CD4-positive, alpha-beta T cell treated with Interferon gamma for 1 hour (primary cell): ENCODE measurements around the gene ALAS1.
"Not testable (repeated sequence)": the region's sequence is repeated elsewhere in the genome, so short reads cannot be mapped to it uniquely, and the experiment has no call there.

ENCODE experiments used
- DNase-seq: peaks from one replicate; pipeline ENCODE4 v3.0.0-alpha.2; 2020

ALAS1 gene

GRCh38 chr3:52177701-52178042, 20.3 kb upstream of the ALAS1 start:
- DNase-seq: no peak

GRCh38 chr3:52178126-52178525, 19.8 kb upstream of the ALAS1 start:
- not testable (repeated sequence) for DNase-seq

- DNase-seq: no peak
These were observed 19.4 kb upstream of the ALAS1 start for GRCh38 chr3:52178537-52178936.

DNA sequence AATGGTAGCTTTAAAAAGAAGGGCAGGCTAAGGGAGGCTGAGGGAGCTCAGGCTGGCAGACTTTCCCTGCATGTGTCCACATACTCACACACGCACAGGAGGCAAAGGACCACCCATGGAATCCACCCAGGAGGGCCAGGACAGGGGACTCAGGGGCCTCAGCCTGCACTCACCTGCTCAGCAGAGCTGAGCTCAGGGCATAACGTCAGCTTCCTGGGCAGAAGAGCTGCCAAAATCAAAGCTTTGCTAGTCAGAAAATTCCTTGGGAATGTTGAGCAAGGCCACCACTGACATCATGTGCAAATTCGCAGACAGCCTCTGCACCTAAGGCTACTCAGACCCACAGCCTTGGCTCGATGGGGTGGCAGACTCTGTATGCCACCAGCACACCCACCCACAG, 16.4 kb upstream of the ALAS1 start:
- DNase-seq: no peak

DNA sequence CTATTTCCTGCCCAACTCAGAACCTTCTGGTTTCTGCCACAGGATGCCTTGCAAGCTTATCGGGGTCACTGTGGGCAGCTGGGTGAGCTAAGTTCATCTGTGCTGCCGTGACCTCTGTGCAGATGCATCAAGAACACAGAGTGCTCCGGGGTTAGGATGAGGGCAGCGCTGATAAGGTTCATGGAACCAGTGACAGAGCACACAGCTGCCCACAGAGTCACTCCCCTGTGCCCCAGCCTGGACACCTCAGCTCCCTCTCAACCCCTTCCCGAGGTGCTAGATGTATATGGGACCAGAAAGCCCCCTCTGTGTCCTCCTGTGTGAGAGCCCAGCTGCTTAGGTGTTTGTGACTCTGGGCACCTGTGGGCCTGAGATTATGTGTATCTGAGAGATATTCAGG, 15.8 kb upstream of the ALAS1 start:
- peak; percentile 20 for DNase-seq

DNA sequence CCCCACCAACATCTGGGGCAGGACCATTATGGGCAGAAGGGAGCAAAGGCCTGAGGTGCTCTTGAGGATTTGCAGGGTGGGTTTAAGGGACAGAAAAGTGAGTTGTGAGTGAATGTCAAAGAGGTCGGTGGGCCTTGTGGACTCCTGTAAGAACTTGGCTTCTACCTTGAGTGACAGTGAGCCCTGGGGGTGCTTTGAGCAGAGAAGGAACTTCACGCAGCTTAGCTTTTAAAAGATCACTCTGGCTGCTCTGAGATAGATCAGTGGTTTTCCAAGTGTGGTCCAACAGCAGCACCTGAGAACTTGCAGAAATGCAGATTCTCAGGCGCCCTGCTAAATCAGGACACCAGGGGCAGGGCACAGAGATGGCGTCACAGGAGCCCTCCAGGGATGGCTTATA, 15.3 kb upstream of the ALAS1 start:
- no peak for DNase-seq

DNA sequence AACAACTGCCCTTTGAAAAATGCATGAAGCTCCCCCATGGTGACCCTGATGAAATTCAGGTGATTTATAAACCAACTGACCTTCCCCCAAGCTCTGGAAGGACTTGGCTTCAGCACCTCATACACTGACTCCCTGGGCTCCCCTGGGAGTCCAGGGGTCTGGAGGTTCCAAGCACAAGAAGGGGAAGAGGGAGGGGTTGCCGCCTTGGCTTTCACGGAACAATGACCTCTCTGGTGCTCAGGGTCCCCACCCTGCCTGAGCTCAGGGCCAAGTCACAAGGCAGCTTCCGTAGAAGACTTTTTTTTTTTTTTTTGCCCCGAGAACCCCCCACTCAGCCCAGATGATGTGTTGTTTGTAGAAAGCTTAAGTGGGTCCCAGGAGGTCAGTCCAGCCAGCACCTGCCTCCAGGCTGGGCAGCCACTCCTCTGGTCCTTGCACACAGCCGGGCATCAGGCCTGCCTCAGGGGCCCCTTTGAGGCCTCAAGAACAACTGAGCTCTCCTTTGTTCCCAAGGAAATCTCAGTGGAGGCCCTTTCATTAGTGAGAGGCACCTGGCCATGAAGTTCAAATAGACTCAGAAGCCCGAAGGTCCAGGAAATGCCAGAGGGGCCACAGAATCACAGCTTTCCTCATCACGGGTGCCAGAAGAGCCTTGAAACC, 14.0 kb upstream of the ALAS1 start:
- DNase-seq: no peak

DNA sequence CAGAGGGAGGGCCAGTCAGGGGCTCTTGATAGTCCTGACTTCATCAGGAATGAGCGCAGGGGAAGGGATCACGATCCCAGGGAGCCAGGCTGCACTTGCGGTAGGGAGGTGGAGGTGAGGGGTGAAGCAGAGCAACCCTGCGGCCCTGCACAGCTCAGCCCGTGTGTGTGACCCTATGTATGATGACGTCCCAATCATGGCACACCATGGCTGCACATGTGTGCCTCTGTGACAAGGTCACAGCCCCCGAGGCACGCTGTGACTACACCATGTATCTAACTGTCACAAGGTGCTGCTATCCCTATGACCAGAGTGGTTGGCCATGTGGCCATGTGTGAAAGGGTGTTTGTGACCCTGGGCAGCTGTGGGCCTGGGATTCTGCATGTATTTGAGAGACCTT, 13.3 kb upstream of the ALAS1 start:
- no peak for DNase-seq

DNA sequence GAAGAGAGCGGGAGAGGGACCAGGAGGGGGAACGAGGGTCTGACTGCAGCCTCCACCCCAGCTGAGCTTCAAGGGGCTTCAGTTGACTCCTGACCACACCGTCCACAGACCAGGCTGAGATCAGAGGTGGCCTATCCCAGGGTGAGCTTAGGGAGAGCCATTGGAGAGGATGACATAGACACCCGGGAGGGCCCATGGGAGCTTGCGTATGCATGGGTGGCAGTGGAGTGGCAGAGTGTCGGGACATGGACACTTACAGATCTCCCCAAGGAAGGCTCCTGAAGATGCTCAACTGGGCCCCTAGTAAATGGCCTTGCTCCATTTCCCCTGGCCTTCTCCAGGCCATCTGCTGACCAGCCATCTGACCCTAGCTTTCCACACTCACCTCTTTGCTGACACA, 12.6 kb upstream of the ALAS1 start:
- no peak for DNase-seq

GRCh38 chr3:52185837-52186236, 12.1 kb upstream of the ALAS1 start:
- no peak for DNase-seq

- DNase-seq: no peak
These were observed 11.2 kb upstream of the ALAS1 start for GRCh38 chr3:52186729-52187128.

DNA sequence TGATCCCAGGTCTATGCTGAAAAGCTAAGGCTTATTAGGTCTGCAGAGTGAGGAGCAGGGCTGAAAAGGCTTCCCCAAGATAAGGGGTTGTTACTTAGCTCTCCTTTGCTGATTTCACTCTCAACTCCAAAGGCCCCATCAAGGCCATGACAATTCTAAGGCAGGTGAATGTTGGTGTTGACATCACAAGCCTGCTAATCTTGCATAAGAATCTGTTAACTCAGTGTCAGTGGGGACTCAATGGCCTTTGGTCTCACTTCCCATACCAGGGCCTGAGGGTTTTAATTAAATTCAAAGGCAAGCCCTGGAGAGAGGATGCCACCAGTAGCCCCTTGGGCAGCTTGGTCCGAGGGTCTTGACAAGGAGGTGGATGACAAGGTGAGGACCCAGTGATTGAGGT, 9.4 kb upstream of the ALAS1 start:
- no peak for DNase-seq

GRCh38 chr3:52190294-52191074, 7.5 kb upstream of the ALAS1 start:
- DNase-seq: no peak

GRCh38 chr3:52191663-52192062, 6.3 kb upstream of the ALAS1 start:
- no peak for DNase-seq

DNA sequence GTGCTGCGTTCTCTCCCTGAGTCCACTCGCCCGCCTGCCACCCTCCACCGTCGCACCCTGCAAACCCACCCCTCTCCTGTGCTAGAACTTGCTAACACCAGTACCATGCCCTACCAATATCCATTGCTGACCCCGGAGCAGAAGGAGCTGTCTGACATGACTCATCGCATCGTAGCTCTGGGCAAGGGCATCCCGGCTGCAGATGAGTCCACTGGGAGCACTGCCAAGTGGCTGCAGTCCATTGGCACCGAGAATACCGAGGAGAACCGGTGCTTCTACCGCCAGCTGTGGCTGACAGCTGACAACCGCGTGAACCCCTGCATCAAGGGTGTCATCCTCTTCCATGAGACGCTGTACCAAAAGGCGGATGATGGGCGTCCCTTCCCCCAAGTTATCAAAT, 4.9 kb upstream of the ALAS1 start:
- DNase-seq: no peak

- no peak for DNase-seq
These were observed 3.3 kb upstream of the ALAS1 start for GRCh38 chr3:52194485-52195290.

- no peak for DNase-seq
These were observed 2.7 kb upstream of the ALAS1 start for GRCh38 chr3:52195291-52195597.

GRCh38 chr3:52195823-52196331, 2.1 kb upstream of the ALAS1 start:
- no peak for DNase-seq

- no peak for DNase-seq
These were observed 983 bp upstream of the ALAS1 start for GRCh38 chr3:52196977-52197376.

DNA sequence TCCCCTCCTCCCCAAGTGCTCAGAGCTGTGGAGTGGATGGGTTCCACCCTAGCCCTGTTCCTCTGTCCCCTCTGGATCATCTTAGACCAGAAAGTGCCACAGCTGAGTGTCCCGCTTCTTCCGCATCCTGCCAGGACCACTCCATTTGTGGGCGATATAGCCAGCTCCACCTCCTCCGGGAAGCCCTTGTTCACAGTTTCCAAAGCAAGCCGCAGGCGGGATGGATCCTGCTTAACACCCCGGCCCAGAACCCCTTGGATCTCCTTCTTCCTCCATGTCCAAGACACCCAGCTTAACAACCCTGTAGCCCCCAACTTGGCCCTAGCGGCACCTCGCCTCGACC, 490 bp upstream of the ALAS1 start:
- DNase-seq: no peak

GRCh38 chr3:52198643-52199608, 966 bp downstream of the ALAS1 start:
- no peak for DNase-seq

DNA sequence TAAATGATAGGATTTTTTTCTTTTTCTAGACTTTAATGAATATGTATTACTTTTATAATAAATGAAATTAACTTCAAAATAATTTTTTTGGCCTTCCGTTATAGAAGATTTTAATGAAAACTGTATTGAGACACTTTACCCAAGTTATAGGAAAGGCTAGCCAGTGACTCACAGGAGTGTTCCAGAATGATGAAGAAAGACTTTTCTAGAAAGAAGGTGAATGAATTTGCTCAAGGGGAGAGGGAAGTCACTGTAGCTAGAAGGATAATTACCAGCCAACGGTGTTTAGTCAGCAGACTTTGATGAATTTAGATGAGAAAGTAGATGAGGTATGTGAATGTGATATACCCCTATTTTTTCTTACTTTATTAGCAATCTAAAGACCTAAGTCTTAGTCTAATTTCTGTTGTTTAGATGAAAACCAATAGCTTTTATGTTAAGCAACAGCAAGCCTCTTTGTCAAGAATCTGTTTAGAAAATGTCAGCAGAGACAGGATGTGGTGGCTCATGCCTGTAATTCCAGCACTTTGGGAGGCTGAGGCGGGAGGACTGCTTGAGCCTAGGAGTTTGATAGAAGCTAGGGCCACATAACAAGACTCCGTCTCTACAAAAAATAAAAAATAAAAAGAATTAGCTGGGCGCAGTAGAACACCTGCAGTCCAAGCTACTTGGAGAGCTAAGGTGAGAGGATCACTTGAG, 3.2 kb downstream of the ALAS1 start:
- no peak for DNase-seq
